NCI-H82 (cell line): Measurements from ENCODE around the gene TEPSIN.

Experiments used
- DNase-seq: peaks from one replicate; lab custom pipeline; 2025; lab: John Stamatoyannopoulos, UW

The TEPSIN gene

GRCh38 chr17:81267390-81268067, 28.7 kb upstream of the TEPSIN start:
- no peak for DNase-seq

- no peak for DNase-seq
Measured at GRCh38 chr17:81265576-81265975, 26.7 kb upstream of the TEPSIN start.

DNA sequence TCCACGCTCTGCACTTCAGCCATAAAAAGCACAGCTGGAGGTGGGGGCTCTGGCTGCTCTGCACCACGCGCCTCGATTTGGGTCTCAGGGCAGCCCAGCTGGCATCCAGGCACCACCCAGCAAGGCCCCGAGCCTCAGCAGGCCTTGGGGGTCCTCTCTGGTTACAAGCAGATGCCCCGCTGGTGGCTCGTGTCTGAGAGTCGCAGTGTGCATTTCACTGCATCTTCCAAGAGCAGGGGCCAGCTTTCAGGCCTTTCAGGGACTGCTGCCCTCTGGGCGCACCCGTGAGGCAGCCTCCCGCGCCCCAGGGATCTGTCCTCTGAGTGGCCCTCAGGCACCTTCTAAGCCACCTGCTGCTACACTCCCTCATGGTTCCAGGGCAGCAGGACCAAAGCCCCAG, 25.8 kb upstream of the TEPSIN start:
- no peak for DNase-seq

DNA sequence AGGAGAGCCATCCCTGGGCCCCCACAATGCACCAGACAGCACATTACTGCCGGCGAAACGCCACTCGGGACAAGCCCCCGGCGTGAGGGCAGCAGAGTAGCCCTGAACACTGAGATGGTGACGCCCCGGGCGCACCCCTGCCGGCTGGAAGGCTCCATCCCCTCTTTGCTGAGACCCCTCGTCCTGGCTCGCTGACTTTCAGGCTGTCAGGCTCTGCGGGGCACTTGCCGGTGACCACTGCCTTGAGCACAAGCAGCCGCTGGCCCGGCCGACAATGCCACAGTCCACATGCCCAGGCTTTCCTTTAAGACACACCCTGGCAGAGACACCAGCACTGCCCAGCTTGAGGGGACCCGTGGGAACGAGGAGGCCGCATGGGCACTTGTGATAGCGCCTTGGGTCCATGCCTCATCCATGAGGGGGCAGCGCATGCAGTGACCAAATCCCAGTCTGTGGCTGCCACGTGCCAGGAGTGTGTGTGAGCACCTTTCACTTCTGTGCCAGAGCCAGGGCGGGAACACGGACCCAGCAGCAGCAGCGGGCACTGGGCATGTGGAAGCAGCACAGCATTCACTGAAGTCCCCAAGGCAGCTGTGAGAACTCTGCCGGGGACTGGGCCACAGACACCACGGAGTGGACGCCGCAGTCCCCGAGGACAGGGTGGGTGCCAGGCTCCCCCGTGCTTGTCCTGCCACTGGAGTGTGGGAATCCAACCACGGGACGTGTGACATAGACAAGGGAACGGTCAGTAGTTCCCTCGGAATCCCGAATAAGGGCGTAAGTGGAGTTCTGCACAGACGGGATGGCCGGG, 24.7 kb upstream of the TEPSIN start:
- no peak for DNase-seq

GRCh38 chr17:81261582-81262336, 22.9 kb upstream of the TEPSIN start:
- DNase-seq: no peak

DNA sequence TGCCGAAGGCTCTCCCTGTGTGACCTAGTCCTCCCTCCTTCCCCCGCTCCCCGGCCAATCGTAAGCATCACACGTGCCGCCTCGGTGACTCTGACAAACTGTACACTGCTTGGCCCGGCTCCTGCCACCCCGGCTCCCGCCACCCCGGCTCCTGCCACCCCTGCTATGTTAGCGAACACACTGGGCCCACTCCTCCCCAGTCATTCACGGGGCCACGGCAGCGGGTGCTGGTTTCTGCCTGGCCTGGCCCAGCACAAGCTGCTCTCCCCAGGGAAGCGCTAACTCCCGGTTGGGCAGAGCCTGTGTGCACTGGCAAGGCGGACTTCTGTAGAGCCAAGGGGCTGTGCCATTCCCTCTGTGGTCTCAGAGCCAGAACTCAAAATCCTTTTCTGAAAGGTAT, 22.2 kb upstream of the TEPSIN start:
- DNase-seq: no peak

- no peak for DNase-seq
Measured at GRCh38 chr17:81260641-81261040, 21.8 kb upstream of the TEPSIN start.

DNA sequence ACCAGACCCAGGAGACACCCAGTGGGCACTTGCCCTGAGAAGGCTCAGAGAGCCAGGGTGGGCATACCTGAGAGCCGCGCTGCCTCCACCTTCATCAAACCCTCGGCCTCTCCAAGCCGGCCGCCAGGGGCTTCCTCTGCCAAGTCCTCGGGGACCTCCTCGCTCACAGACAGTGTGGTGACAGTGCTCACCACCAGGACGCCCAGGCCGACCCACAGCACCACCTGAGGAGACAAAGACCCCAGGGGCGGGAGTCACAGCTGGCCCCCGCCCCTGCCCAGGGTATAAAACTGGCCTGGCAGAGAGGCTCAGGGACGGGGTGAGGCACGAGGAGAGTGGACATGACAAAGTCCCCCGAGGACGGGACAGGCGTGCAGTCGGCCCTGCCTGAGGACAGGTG, 21.3 kb upstream of the TEPSIN start:
- DNase-seq: no peak

- DNase-seq: no peak
Measured at GRCh38 chr17:81259058-81259605, 20.3 kb upstream of the TEPSIN start.

- no peak for DNase-seq
Measured at GRCh38 chr17:81258292-81258691, 19.4 kb upstream of the TEPSIN start.

GRCh38 chr17:81257533-81257932, 18.7 kb upstream of the TEPSIN start:
- DNase-seq: no peak

- no peak for DNase-seq
Measured at GRCh38 chr17:81256616-81257015, 17.8 kb upstream of the TEPSIN start.

- peak; percentile 78 for DNase-seq
Measured at GRCh38 chr17:81254955-81255717, 16.3 kb upstream of the TEPSIN start.

GRCh38 chr17:81253358-81254131, 14.7 kb upstream of the TEPSIN start:
- DNase-seq: peak; percentile 72

- no peak for DNase-seq
Measured at GRCh38 chr17:81252987-81253329, 14.1 kb upstream of the TEPSIN start.

DNA sequence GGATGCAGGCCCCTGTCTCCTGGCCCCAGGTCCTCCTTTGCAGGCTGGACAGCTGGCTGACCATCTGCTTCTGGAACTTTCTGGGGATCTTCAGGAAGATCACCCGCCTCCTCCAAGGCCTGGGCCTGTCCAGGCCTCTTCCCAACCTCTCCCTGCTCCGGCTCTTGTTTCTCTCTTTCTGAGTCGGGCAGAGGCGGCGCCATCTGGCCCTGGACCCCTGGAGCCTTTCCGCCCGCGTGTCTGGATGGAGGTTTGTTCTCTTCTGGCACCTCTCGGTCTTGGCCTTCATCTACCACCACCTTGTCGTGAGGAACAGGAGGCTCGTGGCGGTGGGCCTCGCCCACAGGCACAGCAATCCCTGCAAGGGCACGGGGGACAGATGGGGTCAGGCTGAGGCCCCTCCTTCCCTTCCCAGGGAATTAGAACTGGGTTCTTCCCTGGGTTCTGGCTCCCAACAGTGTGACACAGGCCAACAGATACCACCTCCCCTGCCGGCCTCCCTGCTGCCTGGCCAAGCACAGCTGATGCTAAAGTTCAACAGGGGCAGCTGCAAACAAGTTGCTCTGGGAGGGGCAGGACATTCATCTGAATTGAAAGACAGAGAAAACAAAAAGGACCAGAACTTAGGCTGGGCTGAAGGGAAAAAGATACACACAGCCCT, 13.6 kb upstream of the TEPSIN start:
- DNase-seq: peak; percentile 71

- peak; percentile 90 for DNase-seq
Measured at GRCh38 chr17:81251709-81252301, 12.9 kb upstream of the TEPSIN start.

DNA sequence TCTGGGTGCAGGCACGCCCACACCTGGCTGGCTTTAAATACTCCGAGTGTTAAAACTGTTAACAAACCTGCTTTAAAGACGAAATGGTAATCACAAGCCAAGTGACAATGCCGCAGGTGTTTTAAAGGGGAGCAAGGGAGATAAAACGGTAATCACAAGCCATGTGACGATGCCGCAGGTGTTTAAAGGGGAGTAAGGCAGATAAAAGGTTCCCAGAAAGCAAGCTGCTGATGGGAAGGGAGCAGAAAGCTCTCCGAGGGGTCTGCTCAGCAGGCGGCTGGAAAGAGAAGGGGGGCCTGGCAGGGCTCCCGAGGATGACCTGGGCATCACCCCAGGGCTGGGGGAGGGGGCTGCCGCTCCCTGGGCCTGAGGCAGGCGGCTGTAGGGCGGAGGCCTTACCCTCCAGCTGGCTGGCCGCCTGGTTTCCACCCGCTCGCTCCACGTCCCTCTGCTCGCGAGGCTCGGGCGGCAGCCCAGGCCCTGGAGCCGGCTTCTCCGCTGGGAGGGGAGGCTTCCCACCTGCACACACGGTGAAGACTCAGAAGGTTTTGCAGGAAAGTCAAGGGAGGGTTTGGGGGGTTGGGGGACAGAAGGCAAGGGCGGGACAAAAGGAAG, 12.3 kb upstream of the TEPSIN start:
- peak; percentile 51 for DNase-seq

DNA sequence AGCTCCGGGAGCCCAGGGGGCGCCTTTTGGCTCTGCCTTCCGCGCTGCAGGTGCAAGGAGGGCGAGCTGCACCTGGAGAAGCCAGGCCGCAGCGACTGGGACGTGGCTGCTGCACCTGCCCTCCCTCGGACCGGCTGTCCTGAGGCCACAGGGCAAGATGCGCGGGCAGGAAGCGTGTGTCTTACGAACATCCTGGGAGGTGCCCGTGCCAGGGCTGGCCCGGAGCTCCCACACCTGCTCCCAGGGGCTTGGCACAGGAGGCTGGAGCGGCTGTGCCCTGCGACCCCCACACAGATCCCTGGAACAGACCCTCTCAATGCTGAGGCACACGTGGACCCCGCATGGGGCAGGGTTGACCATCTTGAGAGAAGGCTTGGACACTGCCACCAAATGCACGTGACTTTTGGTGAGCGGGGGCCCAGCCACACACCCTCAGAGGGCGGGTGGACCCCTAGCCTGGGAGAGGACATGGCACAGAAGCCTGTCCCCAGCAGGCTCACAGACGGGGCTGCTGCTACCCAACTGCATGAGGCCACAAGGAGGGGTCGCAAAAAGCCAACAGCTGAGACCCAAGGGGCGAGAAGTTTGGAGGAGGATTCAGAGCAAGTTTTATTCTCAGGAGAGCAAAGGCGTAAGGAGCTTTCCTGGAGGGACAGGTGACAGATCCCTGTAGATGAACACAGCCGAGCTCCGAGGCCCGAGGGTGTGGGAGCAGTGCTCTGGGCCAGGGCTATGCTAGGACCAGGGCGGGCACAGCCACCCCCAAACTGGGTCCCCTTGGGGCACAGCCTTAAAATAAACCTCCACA, 11.6 kb upstream of the TEPSIN start:
- DNase-seq: no peak
